HG03095 (cell line): ENCODE data around the gene EPHA1.

Experiments
- ATAC-seq: cut with Tn5 transposase; IDR thresholded peaks from one replicate; pipeline ENCODE4 v1.9.1; 2021; ENCODE audit warnings: moderate library complexity; ENCODE audit not compliant: unreplicated experiment

EPHA1 gene

DNA sequence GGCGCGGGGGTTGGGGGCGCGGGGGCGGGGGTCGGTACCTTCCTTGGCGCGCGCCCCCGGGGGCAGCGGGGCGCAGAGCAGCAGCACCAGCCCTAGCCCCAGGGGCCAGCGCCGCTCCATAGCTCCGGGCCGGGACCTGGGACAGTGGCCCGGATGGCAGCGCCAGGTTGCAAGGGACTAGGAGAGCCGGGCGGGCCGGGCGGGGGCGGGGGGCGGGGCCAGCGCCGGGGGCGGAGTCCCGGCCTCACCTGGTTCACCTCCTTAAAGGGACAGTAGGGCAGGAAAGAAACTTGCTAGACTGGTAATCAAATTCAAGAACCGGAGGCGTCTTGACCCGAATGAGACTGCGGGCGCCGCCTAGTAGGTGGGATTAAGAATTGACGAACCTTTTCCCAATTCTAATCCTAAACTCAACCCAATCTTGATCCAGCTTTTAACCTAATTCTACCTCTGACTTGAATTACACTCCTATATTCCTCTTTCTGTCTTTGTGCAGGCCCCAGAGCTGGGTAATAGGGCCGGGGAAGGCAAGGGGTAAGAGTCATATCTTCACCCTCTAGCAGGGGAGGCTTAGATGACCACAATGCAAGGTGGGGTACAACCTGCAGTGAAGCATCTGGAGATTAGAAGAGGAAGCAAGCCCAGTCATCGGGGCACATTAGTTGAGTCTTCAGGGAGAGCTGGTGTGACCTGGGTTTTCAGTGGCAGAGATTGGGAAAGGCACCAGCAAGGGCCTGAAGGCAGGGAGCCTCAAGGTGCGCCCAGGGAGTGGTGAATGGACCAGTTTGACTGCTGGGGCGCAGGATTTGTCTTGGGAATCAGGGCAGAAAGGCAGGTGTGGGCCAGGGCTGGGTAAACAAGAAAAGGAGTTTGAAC, at the start of gene EPHA1:
TSS of gene EPHA1 (minus strand) at position 171 of the 876 bp plus-strand sequence. CDS start at position 120, 51 bp downstream.
- no peak for ATAC-seq

DNA sequence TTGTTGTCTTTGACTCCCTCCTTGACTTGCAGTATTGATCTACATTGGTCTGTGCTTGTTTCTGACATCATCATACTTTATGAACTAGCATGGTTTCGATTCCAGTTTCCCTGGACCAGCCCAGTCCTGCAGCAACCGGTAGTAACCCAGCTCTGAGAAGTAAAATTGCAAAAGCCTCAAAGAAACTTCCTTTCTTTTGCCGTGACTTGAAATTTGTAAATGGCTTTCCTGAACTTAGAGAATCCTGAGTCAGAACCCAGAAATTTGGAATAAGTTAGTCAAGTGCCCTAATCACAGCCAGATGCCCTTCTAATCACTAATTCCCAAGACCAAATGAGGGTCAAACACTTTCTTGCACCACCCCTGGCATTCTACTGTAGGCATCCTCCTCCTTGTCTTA, 49.6 kb upstream of the EPHA1 start:
- no peak for ATAC-seq

DNA sequence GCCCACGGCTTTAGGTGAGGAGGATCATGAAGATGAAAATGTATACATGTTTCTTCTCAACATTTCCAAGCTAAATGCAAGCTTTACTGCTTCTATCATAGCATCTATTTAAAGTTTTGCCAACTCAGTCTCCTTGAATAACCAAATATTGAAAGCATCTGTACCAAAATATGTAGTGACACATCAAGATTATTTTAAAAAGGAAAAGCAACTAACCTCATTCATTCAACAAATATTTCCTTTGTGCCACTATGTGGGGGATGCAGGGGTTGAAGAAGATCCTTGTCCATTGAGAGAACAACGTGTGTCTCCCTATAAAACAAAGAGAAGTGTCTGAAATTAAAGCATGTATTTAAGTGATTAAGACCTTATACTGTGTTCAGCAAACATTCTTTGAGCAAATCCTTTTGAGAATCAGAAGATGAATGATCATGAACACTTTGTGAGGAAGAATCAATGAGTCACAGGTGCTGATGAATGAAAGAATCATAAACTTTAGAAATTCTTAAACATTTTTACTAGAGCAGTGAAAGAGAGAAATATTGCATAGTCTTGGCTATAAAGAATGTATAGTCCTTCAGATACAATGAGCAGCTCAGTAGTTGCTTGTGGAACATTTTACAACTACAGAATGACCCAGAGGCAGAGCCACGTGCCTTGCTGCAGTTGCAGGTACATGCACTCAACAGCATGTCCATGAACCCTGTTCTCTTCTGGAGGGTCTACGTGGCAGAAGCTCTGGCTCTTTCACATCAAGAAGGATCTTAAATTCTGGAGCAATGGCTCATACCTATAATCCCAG, 48.5 kb upstream of the EPHA1 start:
- ATAC-seq = no peak

DNA sequence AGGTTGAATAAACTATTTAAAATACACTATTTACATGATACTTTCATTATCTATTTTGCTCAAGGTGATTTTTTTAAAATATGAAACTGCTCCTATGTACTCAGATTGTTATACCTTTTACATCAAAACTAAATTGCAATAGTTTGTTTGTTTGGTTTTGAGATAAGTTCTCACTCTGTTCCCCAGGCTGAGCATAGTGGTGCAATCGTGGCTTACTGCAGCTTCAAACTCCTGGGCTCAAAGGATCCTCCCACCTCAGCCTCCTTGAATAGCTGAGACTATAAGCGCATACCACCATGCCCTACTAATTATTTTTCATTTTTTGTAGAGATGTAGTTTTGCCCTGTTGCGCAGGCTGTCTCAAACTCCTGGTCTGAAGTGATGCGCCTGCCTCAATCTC, 47.3 kb upstream of the EPHA1 start:
- ATAC-seq = no peak

DNA sequence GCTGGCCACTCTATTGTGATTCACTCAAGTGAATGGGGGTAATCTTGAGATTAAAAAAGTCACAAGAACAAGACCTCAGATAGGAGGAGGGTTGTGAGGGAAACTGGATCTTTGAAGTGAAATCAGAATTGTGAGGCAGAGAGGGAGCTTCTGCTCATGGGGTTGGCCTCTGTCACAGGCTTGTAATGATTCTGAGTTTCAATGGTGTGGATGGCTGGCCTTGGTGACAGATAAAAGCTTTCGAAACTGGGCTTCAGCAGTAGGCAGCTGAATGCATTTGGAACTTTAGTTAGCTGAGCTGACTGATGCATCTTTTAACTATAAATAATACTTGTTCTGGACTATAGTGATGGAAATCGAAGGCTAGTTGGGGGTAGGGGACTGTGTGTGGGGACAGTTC, 46.8 kb upstream of the EPHA1 start:
- ATAC-seq = no peak

DNA sequence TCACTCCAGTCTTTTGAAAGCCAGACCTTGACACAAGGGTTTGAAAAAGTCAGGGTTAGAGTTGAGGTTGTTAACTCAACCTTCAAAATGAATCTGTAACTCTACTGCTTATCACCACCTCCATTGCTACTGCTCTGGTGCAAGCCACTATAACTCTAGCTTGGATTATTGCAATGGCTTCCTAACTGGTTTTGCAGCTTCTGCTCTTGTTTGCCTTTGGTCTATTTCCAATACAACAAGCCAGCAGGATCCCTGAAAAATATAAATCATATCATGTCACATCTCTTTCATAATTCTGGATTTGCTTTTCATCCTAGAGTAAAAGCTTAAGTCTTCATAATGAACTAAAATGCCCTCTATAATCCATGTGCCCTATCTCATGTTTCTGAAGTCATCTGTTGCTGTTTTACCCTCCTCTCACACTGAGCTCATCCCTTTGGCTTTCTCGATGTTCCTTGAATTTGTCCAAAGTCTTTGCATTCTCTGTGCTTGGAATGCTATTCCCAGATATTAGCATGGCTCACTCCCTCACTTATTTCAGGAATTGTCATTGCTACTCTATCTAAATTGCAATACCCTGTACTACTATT, 45.5 kb upstream of the EPHA1 start:
- ATAC-seq = no peak

DNA sequence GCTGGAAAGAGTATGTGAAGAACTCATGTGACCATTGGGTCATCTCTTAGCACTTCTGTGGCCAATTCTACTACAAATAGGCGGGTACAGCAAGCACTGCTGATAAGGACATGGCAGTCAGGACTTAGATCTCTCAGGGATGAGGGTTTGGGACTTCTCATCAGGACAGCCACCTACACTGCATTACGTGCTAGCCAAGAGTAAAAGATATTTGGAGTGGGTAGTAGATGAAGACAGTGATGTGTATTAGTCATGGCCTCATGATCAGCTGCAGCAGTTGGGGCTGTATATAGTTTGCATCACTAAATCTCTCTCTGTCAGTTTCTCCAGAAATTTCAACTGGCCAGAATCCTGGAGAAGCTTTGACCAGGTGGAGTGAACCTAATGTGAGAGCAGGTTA, 43.8 kb upstream of the EPHA1 start:
- ATAC-seq = no peak

DNA sequence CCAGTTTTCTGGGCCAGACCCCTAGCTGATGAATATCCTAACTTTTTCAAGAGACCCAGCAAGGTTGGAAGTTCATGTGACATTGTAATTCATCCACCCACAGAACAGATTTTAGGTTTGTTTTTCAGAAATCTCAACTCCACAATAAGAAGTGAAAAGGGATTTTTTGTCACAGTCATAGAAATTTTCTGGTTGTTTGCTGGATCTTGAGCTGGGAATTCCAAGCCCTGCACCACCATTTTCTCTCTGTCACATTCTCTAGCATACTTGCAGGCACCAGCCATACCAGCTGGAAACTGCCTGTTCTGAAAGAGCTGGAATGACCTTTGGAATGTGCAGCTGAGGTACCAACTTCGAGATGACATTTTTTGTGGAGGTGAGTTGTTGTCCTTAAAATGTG, 43.1 kb upstream of the EPHA1 start:
- ATAC-seq = no peak

DNA sequence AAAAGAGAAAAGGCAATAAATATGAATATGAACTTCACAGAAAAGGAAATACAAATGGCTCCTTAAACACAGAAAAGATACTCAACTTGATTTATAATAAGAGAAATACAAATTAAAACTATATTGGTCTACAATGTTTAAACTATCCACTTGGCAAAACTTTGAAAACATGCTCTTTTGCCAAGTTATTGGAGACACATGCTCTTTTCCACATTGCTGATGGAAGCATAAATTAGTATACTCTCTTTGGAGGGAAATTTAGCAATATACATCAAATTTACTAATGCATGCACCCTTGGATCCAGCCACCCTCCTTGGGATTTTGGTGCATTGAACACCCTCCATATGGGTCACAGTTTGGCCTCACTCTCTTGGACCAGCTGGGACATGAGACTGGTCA, 42.5 kb upstream of the EPHA1 start:
- ATAC-seq = no peak

DNA sequence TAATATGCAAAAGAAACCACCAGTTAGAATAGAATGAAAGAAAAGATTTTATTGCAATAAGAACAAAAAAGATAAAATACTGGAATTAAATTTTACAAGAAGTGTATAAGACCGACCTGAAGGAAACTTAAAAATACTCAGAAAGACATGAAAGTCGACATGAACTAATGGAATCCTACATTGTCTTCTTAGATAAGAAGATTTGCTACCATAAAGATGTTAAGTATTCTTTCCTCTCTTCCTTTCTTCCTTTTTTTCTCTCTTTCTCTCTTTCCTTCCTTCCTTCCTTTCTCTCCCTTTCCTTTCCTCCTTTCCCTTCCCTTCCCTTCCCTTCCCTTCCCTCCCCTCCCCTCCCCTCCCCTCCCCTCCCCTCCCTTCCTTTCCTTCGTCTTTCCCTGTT, 41.1 kb upstream of the EPHA1 start:
- ATAC-seq = no peak

DNA sequence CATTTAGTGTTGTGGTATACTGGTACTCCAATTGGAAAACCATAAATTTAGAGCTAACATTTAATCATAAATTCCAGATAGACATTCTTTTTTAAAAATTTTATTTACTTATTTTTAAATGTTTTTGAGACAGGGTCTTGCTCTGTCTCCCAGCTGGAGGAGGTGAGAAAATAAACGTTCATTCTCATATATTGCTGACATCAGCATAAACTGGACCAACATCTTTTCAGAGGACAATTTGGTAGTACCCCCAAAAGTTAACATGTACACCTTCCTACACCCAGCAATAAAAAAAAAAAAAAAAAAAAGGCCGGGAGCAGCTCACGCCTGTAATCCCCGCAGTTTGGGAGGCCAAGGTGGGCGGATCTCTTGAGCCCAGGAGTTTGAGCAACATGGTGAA, 39.8 kb upstream of the EPHA1 start:
- no peak for ATAC-seq

DNA sequence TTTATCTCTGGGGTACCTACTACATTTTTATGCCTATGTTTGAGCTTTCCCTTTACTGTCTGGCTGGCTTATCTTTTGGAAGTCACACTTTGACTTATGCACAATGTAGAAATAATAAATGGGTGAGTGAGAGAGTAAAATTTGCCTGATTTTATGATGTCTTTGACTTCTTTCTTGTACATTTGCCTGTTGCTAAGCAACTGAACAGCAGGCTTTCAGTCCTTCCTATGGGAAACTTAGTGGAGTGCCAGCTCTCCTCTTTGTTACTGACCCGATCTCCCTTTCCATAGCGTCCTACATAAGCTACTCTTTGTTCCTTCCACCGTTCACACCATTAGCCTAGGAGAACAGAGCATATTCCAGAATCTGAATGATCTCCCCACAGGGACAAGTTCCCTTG, 38.8 kb upstream of the EPHA1 start:
- no peak for ATAC-seq

DNA sequence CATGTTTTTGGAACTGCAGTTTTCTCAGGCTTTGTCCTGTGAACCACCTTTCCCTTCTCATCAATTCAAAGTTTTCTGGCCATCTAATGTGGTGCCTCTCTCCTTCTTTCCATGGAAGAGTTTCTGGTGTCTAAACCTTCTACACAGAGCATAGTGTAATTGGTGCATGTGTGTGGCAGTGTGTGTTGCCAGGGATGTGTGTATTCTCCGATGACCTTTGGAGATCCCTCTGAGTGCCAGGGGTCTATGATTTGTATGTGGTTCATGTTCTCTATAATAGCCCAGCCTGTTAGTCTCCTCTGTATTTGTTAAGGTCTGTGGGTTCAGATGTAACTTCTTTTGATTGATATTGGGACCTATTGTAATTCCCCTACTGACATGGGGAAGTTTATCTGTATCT, 36.1 kb upstream of the EPHA1 start:
- ATAC-seq = no peak

DNA sequence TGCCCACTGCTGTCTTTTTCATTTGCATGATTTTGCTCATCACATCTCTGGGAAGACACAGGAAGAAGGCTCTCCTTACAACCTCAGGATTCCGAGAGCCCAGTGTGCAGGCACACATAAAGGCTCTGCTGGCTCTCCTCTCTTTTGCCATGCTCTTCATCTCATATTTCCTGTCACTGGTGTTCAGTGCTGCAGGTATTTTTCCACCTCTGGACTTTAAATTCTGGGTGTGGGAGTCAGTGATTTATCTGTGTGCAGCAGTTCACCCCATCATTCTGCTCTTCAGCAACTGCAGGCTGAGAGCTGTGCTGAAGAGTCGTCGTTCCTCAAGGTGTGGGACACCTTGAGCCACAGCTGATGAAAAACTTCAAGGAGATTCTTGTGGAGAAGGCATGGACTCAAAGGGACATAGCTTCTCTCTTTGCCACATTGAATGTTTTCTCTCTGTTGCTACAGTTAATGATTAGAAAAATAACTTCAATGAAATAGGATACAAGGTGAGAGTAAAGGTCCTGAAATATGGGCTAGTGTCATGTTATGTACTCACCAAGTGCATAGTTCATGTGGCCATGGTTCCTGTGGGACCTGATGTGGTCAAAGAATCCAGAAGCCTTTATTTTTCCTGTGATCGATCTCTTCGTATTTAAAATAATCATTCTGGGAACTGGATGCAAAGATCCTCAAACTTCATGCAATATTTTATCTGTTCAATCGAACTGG, 35.6 kb upstream of the EPHA1 start:
- ATAC-seq = no peak

DNA sequence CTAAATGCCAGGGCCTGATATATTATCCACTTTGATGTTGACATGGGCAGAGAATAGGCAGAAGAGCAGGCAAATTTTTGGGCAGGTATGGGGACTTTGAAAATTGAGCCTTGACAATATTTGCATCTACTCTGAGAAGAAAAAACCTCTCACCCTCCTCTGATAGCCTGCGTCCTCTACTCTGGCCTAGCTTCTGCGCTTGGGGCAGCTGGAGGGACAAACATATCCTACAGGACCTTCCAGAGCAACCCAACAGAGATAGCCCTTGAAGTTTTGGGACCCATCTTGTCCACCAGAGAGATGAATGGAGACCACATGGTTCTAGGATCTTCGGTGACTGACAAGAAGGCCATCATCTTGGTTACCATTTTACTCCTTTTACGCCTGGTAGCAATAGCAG, 34.5 kb upstream of the EPHA1 start, which contains the start of gene TAS2R60:
TSS of gene TAS2R60 (plus strand) at position 301 of the 400 bp plus-strand sequence. CDS start at position 301, 0 bp downstream.
- ATAC-seq = no peak

DNA sequence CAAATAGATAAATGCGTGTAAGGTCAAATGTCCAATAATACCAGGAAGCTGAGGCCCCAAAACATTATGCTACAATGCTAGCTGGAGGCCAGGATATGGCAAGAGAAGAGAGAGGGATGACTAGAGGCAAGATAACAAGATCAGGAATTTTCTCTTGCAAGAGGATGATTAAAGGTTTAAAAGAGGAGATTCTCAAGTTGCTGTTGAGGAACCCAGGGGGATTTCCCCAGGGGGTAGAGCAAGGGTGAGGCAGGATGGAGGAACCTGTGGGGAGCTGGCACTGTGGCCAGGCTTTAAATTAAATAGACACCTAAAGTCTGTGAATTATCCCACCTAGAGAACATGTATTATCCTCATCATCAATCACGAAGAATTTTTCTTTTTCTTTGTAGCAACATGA, 31.2 kb upstream of the EPHA1 start:
- no peak for ATAC-seq

DNA sequence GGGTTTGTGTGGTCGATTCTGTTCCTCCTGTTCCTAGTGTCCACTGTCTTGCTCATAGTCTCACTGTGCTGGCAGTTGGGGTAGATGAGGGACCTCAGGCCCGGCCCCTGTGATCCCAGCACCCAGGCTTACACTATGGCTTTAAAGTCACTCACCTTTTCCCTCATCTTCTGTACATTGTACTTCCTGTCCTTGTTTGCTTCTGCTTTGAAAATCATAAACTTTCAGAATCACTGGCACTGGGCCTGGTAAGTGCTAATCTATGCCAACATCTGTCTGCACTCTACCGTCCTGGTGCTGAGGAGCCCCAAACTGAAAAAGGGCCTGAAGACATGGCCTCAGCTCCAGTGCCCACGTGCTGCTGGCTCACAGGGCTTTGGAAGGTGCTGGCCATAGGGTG, 28.9 kb upstream of the EPHA1 start:
- no peak for ATAC-seq

DNA sequence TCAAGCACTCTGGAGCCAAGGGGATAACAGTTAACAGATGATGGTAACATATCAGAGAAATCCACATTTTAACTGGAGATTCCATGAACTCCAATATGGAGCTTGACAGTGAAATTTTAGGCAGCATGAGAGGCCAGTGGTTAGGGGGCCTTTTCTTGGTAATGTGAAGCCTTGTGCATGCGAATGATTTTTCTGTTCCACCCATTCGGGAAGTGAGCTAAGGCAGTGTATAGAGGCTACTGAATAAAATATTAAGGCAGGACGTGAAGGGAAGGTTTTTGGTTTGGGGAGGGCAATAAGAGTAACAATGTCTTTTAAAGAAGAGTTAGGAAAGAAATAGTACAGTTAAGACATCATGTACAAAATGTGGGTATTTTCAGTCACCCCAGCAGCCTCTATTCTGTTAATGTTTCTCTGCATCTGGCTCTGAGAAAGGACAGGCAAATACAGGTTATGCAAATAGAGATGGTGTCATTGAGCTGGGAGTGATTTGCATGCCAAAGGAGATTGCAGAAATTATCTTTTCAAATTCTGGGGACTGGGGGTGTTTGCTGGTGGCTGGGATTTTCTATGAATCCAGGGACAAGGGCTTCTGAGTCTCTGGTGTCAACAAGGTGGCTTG, 27.8 kb upstream of the EPHA1 start:
- ATAC-seq = peak; percentile 84

DNA sequence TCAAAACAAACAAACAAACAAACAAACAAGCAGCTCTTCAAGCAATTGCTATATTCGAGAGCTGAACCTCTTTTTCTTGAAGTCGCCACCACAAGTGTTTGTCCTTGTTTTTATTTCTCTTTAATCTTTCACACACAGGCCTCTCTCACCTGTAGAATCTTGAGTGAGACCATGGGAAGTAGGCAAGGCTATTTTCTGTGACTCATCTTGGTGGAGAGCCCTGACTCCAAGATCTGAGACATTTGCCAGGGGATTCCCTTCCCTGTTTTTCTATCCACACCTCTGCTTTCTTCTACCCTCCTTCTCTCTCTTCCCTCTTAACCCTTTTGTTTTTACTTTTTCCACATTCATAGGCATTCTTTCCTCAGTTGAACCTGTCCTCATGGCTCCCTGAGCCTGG, 26.6 kb upstream of the EPHA1 start:
- no peak for ATAC-seq

DNA sequence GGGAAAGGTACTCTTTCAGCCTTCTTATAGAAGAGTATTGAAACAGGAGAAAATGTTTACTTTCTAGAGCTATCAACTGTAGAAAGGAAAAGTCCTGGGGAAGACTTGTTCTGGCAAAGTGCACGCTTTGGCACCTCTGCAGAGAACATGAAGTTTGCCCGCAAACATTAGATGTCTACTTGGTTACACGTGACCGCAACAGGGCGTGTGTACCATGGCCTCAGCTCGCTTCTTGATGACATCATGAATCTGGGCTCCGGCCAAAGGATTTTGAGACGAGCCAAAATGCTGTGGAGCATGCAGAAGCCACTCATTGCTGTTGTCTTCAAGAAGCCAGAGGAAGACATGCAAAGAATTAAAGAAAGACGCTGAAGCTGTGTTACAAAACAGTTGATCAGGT, 26.0 kb upstream of the EPHA1 start:
- ATAC-seq = no peak

DNA sequence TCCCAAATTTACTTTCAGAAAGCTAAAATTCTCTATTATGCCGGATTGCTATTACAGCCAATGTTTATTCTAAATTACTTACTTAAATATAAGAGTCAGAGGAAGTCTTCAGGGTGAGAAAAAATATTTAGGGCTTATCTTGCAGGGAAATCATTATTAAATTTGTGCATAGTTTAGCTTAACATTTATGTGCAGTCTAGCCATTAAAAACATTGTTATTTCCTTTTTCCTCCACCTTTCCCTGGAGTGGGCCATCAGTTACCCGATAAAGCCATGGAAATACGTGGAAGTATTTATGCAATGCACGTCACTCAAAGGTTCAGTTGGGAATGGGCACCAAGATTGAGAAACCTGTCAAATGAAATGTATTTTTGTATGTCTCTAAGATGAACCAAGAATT, 25.1 kb upstream of the EPHA1 start:
- ATAC-seq = no peak
